Calu3 (cell line): ENCODE data around the gene C19orf18. TPM values are rescaled to one million over a fixed set of nuclear protein-coding genes. Genes with fewer than 3 reads are reported as not detected.

ENCODE experiments used
- BruUV-seq: library from RNA; stranded (reverse); fragments of 400-500 nt; replicated peaks from 2 replicates; lab custom pipeline; 2021; lab: Mats Ljungman, UMichigan
- CTCF ChIA-PET: fragments of 300-600 bp; sonication (Branson Sonifier 250); formaldehyde crosslinking; loops from one replicate; lab custom pipeline; 2022; ENCODE audit warnings: antibody characterized with exemption; lab: Charles Lee
- DNase-seq: peaks from one replicate; pipeline ENCODE4 v3.0.0; 2022
- H3K27ac Mint-ChIP-seq: one replicate; pipeline ENCODE4 v1.8.0; 2022; ENCODE audit warnings: mixed read lengths; ENCODE audit not compliant: unreplicated experiment
- H3K27me3 Mint-ChIP-seq: one replicate; pipeline ENCODE4 v1.8.0; 2022; ENCODE audit warnings: mixed read lengths; ENCODE audit not compliant: unreplicated experiment
- H3K36me3 Mint-ChIP-seq: one replicate; pipeline ENCODE4 v1.8.0; 2022; ENCODE audit warnings: mild to moderate bottlenecking, moderate library complexity, mixed read lengths; ENCODE audit not compliant: insufficient read depth, unreplicated experiment
- H3K4me1 Mint-ChIP-seq: one replicate; pipeline ENCODE4 v1.8.0; 2022; ENCODE audit warnings: mild to moderate bottlenecking, low read depth, mixed read lengths; ENCODE audit not compliant: unreplicated experiment
- H3K4me3 Mint-ChIP-seq: one replicate; pipeline ENCODE4 v1.8.0; 2022; ENCODE audit warnings: mild to moderate bottlenecking, low read depth, moderate library complexity, mixed read lengths; ENCODE audit not compliant: unreplicated experiment
- H3K9me3 Mint-ChIP-seq: one replicate; pipeline ENCODE4 v1.8.0; 2022; ENCODE audit warnings: low read depth, mixed read lengths; ENCODE audit not compliant: unreplicated experiment
- intact Hi-C: fragments of 100-400 bp; cut with micrococcal nuclease; formaldehyde crosslinking; loops from one replicate; pipeline ENCODE4 v1.10.0; 2022; ENCODE audit not compliant: unreplicated experiment
- total RNA-seq: library from RNA; stranded (reverse); gene quantifications from 2 replicates; pipeline ENCODE4 v1.2.3, GENCODE V29; 2022
- TF ChIP-seq, protein P1 (sequence below): fragments of 200-600 bp; IDR thresholded peaks from one replicate; pipeline ENCODE4 v1.8.0; 2022; ENCODE audit warnings: antibody characterized with exemption; ENCODE audit not compliant: unreplicated experiment

Gene C19orf18
- total RNA-seq, 1 experiment from 2014 or later, result 2.5 TPM

DNA sequence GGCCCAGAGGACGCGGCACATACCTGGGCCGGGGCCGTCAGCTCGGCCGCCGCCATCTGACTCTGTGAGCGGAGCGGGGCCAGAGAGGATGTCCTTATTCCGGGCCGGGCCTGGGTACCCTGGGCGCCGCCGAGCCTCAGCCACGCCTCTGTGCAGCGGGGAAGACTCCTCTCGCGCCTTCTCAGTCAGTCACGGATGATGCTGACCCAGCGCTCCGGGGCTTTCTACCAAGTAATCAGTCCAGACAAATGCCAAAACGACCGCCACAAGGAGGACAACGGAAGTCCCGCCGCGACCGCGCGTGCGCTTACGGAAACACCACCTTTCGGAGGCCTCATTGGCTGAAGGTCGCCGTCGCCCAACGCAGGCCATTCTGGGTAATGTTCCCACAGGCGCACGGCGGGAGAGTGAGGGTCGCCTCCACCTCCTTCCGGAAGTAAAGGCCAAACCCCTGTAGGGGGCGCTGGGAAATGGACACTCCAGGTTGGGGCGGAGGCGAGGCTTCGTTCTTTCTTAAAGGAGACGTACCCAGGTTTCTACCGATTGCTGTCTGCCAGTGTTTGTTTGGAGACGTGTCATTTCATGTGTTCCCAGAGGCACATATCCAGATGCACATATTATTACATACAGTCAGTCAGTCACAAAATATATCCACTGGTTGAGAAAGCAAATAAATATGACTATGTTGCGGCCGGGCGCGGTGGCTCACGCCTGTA, 26.8 kb downstream of the C19orf18 start, which contains the start of gene ZNF256:
TSS of gene ZNF256 (minus strand) at position 288 of the 716 bp plus-strand sequence. CDS start at position 56, 232 bp downstream.
- peaks cover 24% of the 10 kb centered on the region for H3K9me3 Mint-ChIP-seq
- CTCF ChIA-PET, result no interaction called here
- peaks cover 9% of the 10 kb centered on the region for H3K4me1 Mint-ChIP-seq

DNA sequence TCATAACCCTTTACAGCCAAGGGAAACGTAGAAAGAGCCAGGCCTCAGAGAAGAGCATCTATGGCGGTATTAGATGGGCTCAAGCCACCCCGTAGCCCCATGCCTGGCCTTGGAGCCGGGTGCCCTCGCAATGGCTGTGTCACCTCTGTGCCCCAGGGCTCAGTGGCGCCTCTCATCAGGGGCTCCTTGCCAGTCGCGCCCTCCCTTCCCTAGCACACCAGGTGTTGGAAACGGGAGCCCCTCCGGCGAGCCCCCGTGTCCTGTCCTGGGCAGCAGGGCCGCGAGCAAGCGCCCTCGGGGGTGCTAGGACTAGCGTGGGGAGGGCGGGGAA, 27.3 kb downstream of the C19orf18 start:
- Mint-ChIP-seq H3K4me1 (peaks cover 9% of the 10 kb centered on the region), H3K36me3 (peaks cover 18% of the 10 kb centered on the region), H3K4me3 (peak overlapping the region; percentile 83), H3K27me3 (no peaks in the 10 kb centered on the region), H3K27ac (peak overlapping the region; percentile 87), H3K9me3 (peaks cover 28% of the 10 kb centered on the region)
- DNase-seq, result no peak
- intact Hi-C loops, result no loop called here
- no TSS peak for BruUV-seq
- CTCF ChIA-PET, result no interaction called here
- TF ChIP-seq, protein P1, sequence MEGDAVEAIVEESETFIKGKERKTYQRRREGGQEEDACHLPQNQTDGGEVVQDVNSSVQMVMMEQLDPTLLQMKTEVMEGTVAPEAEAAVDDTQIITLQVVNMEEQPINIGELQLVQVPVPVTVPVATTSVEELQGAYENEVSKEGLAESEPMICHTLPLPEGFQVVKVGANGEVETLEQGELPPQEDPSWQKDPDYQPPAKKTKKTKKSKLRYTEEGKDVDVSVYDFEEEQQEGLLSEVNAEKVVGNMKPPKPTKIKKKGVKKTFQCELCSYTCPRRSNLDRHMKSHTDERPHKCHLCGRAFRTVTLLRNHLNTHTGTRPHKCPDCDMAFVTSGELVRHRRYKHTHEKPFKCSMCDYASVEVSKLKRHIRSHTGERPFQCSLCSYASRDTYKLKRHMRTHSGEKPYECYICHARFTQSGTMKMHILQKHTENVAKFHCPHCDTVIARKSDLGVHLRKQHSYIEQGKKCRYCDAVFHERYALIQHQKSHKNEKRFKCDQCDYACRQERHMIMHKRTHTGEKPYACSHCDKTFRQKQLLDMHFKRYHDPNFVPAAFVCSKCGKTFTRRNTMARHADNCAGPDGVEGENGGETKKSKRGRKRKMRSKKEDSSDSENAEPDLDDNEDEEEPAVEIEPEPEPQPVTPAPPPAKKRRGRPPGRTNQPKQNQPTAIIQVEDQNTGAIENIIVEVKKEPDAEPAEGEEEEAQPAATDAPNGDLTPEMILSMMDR, result no peak

More for the DNA sequence above, 26.8 kb downstream of the C19orf18 start, which contains the start of gene ZNF256:
- DNase-seq, result peak; percentile 93
- Mint-ChIP-seq H3K27ac (peak within 1 kb of the TSS; percentile 87), H3K4me3 (peak within 1 kb of the TSS; percentile 83), H3K36me3 (peaks cover 18% of the 10 kb centered on the region), H3K27me3 (no peaks in the 10 kb centered on the region)
- intact Hi-C loops, result no loop called here
- no TSS peak for BruUV-seq
- TF ChIP-seq, protein P1, result peak; percentile 46

DNA sequence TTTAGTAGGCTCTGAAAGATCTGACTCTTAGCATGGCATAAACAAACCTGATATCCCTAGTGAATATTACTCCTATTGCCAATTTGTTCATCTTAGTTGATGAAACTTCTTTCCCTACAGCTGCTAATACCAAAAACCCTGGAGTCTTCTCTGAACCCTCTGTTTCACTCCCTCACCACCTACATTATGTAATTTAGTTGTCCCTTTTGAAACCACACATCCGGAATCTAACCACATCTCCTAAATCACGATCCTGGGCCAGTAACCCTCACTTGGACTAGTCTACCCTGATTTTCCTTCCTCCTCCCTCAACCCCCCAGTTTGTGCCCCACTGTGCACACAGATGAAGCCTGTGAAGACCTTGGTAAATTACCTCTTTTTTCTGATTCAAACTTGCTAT, 28.0 kb downstream of the C19orf18 start:
- peaks cover 32% of the 10 kb centered on the region for H3K9me3 Mint-ChIP-seq
- no peak overlapping the region for H3K27ac Mint-ChIP-seq
- intact Hi-C loops, result no loop called here
- H3K36me3 Mint-ChIP-seq, result peaks cover 18% of the 10 kb centered on the region
- DNase-seq, result no peak
- H3K4me3 Mint-ChIP-seq, result peak overlapping the region; percentile 83
- TF ChIP-seq, protein P1, result no peak
- no TSS peak for BruUV-seq
- no peaks in the 10 kb centered on the region for H3K27me3 Mint-ChIP-seq
- CTCF ChIA-PET, result no interaction called here
- peaks cover 9% of the 10 kb centered on the region for H3K4me1 Mint-ChIP-seq

DNA sequence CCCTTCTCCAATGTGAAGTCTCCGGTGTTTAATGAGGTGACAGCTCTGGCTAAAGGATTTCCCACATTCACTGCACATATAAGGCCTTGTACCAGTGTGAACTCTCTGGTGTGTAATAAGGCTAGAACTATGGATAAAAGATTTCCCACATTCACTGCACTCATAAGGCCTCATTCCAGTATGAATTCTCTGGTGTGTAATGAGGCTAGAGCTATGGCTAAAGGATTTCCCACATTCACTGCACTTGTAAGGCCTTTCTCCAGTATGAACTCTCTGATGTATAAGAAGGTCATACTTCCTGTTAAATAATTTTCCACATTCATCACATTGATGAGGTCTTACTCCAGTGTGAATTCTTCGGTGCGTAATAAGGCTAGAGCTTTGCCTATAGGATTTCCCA, 32.7 kb downstream of the C19orf18 start:
- no peaks in the 10 kb centered on the region for H3K27me3 Mint-ChIP-seq
- peaks cover 10% of the 10 kb centered on the region for H3K36me3 Mint-ChIP-seq
- no peak overlapping the region for H3K4me3 Mint-ChIP-seq
- CTCF ChIA-PET, result no interaction called here
- peaks cover 36% of the 10 kb centered on the region for H3K9me3 Mint-ChIP-seq
- peaks cover 6% of the 10 kb centered on the region for H3K4me1 Mint-ChIP-seq
- TF ChIP-seq, protein P1, result no peak
- intact Hi-C loops, result no loop called here
- no TSS peak for BruUV-seq
- no peak overlapping the region for H3K27ac Mint-ChIP-seq
- no peak for DNase-seq
